ENCODE data around the gene KLHL13. TPM values are rescaled to one million over a fixed set of nuclear protein-coding genes. Genes with fewer than 3 reads are reported as not detected.
"Not testable (repeated sequence)": the region's sequence is repeated elsewhere in the genome, so short reads cannot be mapped to it uniquely, and the experiment has no call there.

Gene KLHL13
- total RNA-seq, 1 donor from 2014 or later: 5.7 TPM

DNA sequence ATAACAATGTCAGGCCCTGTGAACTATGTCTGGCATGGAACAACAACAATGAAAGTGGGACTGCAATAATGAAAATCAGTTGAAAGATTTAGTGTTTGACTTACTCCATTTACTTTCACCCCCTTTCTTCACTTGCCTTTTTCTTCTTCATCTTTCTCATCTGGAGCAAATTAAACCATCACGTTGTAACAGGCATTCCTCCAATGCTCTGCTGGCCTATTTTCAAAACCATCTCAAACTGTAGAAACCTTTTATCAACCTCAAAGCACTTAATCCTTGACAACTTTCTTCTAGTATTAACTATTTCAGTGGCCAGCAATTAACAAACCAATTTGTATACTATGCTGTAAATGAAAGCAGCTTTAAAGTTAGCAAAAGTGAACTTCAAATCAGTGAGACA, 8.3 kb downstream of the KLHL13 start:
- DNase-seq (no peak), ATAC-seq (no peak)
- intact Hi-C loops (cut with micrococcal nuclease): no loop called here

- ATAC-seq: no peak
- intact Hi-C loops (cut with micrococcal nuclease): no loop called here
- DNase-seq: no peak
Measured at GRCh38 chrX:118100091-118100490, 16.5 kb downstream of the KLHL13 start.

- intact Hi-C loops (cut with micrococcal nuclease): no loop called here
- no peak for DNase-seq
- no peak for ATAC-seq
Measured at GRCh38 chrX:118088084-118088483, 28.5 kb downstream of the KLHL13 start.

- ATAC-seq: no peak
- intact Hi-C loops (cut with micrococcal nuclease): no loop called here
Measured at GRCh38 chrX:118074196-118074595, 42.4 kb downstream of the KLHL13 start.

GRCh38 chrX:118066867-118067515, 49.6 kb downstream of the KLHL13 start:
- intact Hi-C loops (cut with micrococcal nuclease): no loop called here
- ATAC-seq (no peak), DNase-seq (no peak)

More at GRCh38 chrX:118074196-118074595, 42.4 kb downstream of the KLHL13 start:
- DNase-seq: no peak

DNA sequence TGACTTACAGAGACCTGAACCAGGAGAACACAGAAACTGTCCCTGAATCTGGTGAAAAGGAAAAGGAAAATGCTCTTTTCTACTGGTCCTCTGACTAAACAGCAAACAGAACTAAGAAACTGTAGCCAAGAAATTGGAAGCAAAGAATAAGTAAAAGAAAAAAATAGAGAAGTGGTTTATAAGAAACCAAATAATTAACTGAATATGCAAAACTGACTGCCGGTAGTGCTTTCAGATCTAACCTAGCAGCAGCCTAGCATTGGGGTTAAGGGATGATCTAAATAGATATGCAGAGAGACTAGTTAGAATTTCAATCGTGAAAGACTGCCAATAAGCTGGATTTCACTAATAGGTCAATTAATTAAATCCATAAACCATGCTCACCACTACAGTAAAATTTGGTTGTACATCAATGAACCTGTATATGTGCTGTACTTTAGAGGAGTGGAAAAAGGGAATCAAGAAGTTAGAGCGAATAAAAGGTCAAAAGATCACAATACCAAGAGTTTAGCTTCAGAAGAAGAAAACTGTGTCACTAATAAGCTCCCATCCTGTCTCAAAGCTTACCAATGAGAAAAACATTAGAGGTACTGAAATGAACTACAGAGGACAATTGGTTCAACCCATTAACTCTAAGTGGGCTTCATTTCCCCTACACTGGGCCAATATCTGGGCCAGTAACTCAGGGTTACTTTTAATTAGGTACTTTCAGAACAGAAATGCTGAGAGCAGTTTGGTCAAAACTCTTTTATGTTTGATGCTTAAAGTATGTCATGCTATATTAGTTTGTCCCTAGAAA, 53.6 kb downstream of the KLHL13 start:
- no peak for ATAC-seq
- intact Hi-C loops (cut with micrococcal nuclease): no loop called here
- DNase-seq: no peak

DNA sequence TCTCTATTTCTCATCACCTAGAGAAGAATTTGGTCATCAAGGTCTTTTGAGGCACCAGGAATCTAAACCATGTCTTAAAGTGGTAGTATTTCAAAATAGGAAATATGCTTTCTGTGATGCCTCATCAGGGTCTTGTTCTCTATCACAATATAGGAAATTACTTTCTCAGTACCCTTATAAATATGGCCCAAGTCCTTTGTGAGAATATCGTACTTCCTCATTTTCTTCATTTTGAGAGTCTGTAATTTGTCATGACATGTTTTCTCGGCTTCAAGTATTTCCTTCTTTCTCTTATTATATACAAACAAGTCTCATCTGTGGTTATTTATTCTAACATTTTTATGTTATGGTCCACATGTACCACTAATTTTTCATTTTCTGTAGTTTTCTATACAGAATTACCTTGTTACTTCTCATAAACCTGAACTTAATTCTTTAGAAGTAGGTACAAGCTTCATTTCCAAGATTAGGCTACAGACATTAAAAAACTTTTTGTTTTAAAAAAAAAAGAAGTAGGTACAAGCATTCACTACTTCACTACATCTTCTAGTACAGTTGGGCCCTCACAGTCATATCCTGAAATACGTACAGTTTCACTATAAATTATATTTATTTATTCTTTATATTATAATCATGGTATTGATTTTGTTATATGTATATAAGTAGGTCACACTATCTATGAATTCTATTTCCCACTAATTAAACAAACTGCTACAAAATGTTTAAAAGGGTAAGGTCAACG, 54.4 kb downstream of the KLHL13 start:
- DNase-seq (no peak), ATAC-seq (no peak)
- intact Hi-C loops (cut with micrococcal nuclease): no loop called here

- intact Hi-C loops (cut with micrococcal nuclease): no loop called here
- no peak for DNase-seq
- no peak for ATAC-seq
Measured at GRCh38 chrX:118058924-118059323, 57.7 kb downstream of the KLHL13 start.

DNA sequence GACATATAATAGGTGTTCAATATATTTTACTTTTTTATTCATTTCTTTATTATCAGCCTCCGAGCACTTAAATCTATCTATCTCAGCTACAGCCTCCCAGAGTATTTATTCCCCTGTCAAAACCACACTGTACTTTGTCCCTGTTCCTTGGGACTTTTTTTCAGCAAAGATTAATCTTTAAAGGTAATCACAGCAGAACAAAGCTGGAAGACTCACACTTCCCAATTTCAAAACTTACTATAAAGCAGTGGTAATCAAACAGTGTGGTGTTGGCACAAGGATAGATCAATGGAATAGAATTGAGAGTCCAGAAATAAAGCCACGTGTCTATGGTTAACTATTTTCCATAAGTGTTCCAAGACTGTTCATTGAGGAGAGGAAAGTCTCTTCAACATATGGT, 59.7 kb downstream of the KLHL13 start:
- no peak for ATAC-seq
- no peak for DNase-seq
- intact Hi-C loops (cut with micrococcal nuclease): no loop called here

GRCh38 chrX:118049713-118050112, 66.9 kb downstream of the KLHL13 start:
- intact Hi-C loops (cut with micrococcal nuclease): no loop called here
- DNase-seq: no peak
- no peak for ATAC-seq

DNA sequence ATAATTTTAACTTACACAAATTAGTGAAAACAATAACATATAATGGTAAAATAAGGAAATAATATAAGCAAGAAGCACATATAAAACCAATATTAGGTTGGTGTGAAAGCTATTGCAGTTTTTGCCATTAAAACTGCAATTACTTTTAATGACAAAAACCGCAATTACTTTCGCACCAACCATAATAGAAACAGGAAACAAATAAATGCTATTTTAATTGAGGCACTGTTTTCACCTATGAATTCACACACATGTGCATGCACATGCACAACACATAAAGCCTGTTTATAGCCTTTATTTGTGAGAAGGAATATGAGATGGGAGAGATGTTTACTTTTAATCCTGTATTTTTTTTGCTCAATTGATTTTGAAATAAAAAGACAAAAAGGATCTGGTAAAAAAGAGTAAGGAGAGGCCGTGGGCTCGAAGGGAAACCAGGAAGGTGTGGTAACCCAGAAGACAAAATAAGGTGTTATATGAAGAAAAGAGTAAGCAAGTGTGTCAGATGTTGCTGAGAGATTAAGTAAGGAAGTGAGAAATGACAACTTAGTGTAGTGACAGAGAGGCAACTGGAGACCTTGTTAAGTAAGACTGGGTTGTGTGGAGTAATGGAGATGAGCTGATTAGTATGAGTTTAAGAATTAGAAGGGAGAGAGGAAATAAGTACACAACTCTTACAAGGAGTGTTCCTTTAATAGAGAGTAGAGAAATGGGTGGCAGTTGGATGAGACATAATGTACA, 69.0 kb downstream of the KLHL13 start:
- ATAC-seq (no peak), DNase-seq (no peak)
- intact Hi-C loops (cut with micrococcal nuclease): no loop called here

GRCh38 chrX:118039591-118039990, 77.0 kb downstream of the KLHL13 start:
- no peak for ATAC-seq

DNA sequence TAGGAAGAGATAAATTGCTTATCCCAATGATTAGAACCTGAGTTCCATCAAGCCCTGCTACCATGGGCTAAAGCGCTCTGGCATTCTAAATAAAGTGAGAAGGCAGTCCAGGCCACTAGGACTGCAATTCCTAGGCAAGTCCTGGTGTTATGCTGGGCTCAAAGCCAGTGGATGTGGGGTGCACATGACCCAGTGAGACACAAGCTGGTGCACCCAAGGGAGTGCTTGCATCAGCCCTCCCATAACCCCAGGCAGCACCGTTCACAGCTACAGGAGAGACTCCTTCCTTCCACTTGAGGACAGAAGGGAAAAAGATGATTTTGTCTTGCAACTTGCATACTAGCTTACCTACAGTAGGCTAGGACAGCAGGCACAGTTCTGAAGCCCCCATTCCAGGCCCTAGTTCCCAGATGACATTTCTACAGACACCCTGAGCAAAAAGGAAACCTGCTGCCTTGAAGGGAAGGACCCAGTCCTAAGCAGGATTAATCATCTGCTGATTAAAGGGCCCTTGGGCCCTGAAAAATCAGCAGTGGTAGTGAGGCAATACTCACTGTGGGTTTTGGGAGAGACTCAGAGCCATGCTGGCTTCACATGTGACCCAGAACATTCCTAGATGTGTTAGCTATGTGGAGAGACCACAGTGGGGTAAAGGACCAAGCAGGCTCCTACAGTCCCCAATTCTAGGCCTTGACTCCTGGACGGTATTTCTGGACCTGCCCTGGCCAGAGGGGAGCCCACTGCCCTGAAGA, 77.8 kb downstream of the KLHL13 start:
- no peak for DNase-seq
- ATAC-seq: peak; percentile 48
- intact Hi-C loops (cut with micrococcal nuclease): no loop called here

More at GRCh38 chrX:118039591-118039990, 77.0 kb downstream of the KLHL13 start:
- intact Hi-C loops (cut with micrococcal nuclease): no loop called here
- no peak for DNase-seq

- ATAC-seq: no peak
- DNase-seq: no peak
- intact Hi-C loops (cut with micrococcal nuclease): no loop called here
Measured at GRCh38 chrX:118026631-118027030, 90.0 kb downstream of the KLHL13 start.

- DNase-seq (no peak), ATAC-seq (no peak)
- intact Hi-C loops (cut with micrococcal nuclease): no loop called here
Measured at GRCh38 chrX:118025226-118025625, 91.4 kb downstream of the KLHL13 start.

DNA sequence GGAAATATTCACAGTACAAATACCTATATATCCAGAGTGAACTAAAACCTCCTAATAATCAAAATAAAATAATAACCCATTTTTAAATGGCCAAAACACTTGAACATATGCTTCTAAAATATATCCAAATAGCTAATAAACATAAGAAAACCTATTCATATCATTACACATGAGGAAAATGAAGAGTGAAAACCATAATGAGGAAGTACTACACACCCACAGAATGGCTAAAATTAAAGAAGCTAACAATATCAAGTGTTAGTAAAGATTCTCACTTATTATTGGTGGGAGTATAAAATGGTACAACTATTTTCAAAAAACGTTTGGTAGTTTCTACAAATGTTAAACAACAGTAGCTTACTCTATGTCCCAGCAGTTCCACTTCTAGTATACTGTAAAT, 92.1 kb downstream of the KLHL13 start:
- no peak for DNase-seq
- intact Hi-C loops (cut with micrococcal nuclease): no loop called here
- ATAC-seq: no peak

DNA sequence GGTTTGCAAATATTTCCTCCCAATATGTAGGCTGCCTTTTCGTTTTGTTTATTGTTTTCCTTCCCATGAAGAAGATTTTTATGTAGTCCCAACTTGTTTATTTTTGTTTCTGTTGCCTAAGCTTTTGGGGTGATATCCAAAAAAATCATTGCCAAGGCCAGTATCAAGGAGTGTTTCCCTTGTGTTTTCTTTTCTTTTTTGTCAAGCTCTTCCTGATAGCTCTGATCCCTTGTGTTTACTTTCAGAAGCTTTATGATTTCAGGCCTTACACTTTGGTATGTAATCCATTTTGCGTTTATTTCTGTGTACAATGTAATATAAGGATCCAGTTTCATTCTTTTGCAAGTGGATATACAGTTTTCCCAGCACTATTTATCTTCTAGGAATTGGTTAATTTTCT, 93.9 kb downstream of the KLHL13 start:
- ATAC-seq: no peak
- no peak for DNase-seq
- intact Hi-C loops (cut with micrococcal nuclease): no loop called here

GRCh38 chrX:118016422-118016821, 100.2 kb downstream of the KLHL13 start:
- intact Hi-C loops (cut with micrococcal nuclease): no loop called here
- ATAC-seq (no peak), DNase-seq (no peak)

DNA sequence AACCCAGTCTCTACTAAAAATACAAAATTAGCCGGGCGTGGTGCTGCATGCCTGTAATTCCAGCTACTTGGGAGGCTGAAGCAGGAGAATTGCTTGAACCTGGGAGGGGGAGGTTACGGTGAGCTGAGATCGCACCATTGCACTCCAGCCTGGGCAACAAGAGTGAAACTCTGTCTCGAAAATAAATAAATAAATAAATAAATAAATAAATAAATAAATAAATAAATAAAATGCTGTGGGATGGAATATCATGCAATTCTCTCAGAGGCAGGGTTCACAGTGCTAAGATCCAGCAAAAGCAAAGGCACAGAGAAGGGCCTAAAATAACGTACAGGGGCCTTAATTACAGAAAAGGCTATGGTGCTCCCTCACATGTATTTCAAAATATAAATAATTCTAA, 114.2 kb downstream of the KLHL13 start:
- DNase-seq; ATAC-seq; intact Hi-C loops (cut with micrococcal nuclease): not testable (repeated sequence)

Measured in left ventricle myocardium superior (tissue), 1 donor.